GM18526 (cell line): ENCODE measurements around the gene TIPRL.

Experiments used
- POLR2A ChIP-seq: IDR thresholded peaks from 3 replicates; pipeline ENCODE4 v1.6.1; 2011; ENCODE audit not compliant: insufficient read length; ENCODE audit errors: extremely low read depth

TIPRL gene

DNA sequence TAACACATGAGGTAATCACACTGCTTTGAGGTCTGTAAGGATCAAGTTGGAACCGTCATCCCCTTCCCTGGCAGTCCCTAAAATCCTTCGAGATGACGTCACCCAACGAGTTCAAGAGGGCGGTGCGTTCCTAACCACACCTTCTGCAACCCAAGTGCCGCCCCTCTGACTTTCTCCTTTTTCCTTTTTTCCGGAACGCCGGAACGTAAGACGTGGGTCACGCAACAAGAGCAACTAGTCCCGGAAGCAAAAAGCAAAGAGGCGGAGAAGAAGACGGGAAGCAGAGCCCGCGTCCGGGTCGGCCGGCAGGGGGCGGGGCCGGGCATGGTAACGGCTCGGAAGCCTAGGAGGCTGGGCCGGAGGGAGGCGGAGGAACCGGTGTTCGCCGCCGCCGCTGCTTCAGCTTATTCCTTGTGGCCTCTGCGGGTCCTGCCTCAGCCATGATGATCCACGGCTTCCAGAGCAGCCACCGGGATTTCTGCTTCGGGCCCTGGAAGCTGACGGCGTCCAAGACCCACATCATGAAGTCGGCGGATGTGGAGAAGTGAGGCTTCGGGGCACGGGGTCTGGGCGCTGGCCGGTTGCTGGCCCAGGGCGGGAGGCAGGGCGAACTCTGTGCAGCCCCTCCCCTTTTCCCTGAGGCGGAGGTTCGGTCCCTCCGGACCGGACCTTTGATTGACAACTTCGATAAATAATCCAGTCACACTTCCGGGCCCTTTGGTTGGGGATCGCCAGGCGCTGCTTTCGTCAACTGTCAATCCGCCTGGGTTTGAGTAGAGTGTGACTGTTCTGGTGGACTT, at the start of gene TIPRL:
TSS of gene TIPRL (plus strand) at position 325 of the 800 bp plus-strand sequence. CDS start at position 441, 116 bp downstream.
- TF ChIP-seq POLR2A, result peak; percentile 64

GRCh38 chr1:168129933-168130332, 48.8 kb upstream of the TIPRL start:
- TF ChIP-seq POLR2A, result no peak

- TF ChIP-seq POLR2A, result no peak
Observed at GRCh38 chr1:168134132-168134531, 44.6 kb upstream of the TIPRL start.

DNA sequence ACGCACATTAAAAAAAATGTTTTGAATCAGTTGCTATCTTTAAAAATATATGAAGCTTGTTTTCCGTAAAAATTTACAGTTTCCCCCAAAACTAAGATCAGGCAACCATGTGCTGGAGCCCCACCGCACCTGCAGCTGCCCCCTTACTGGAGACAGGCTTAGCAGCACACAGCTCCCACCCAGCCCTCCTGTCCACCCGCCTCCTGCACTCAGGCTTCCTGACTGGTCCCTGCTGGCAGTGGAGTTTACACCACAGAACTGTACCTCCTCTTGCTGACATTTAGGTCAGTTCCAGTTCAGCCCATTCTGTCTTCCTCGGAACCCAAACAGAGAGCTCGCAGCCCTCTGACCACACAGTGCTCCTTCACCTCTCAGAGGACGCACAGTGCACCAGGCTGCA, 44.1 kb upstream of the TIPRL start:
- TF ChIP-seq POLR2A, result no peak

GRCh38 chr1:168135116-168135920, 43.4 kb upstream of the TIPRL start:
- no peak for TF ChIP-seq POLR2A

DNA sequence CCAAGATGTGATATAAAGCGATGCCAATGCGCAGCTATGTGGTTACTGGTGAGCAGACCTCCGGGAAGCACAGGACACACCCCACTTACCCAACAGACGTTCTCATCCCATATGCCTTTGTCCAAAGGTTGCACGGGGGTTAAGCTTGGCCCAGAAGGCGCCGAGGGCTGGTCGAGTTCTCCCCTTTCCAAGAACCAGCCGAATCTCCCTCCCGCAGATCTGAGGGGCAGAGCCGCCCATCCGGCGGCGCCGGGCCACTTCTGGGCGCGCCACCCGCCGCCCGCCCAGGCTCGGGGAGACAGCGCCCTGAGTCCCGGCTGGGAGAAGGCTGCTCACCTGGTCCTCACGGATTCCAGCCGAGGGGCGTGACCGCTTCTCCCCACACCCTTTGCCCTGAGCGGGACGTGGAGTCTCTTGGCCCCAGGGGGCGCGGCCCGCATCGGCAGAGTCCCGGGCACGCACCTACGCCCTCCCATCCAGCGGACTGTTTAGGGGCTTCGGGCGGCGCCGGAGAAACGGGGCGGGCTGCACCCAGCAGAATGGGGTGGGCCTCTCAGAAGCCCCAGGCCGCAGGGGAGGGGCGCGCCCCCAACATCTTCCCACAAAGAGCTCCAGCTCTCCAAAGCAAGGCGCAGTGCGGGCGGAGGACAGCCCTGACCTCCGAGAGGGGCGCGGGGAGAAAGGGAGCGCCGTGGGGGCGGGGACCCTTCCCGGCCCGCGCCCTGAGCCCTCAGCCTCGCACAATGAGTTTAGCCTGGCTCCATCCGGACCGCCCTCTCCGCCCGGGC, 42.6 kb upstream of the TIPRL start:
- no peak for TF ChIP-seq POLR2A

DNA sequence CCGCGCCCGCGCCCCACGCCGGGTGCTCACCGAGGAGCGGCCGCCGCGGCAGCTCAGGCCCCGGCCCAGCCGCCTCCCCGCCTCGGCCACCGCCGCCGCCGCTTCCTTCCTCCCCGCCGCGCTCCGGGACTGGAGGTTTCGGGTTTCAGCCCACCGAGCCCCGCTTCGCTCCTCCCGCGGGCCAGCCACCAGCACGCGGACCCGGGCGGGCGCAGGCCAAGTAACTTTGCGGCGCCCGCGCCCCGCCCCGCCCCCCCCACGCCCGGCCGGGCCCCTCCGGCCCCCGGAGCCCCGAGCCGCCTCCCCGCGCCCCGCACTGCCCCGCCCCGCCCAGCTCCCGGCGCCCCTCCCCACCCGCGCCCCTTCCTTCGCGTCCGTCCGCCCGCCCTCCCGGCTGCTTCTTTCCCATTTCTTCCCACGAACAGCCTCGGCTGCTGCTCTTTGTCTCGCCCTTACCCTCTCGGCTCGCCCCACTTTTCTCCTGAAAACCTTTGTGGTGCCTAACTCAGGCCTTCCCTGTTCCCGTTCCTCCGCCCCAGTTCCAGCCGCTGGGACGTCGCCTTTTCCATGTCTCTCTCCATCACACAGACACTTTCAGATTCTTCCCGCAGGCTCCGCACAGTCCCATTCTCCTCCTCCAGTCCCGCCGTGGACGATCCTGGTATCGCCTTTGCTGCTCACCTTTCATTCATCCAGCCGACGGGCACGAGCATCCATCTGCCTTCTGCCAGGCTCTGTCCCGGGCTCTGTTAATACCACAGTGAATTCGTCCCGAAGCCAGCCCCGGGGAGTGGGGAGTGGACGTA, 41.9 kb upstream of the TIPRL start, which contains the start of gene GPR161:
TSS of gene GPR161 (minus strand) at position 222 of the 806 bp plus-strand sequence. CDS start 32,080 bp downstream, outside the sequence.
- TF ChIP-seq POLR2A, result no peak

- TF ChIP-seq POLR2A, result no peak
Observed at GRCh38 chr1:168137515-168137821, 41.3 kb upstream of the TIPRL start.

GRCh38 chr1:168138134-168138533, 40.6 kb upstream of the TIPRL start:
- no peak for TF ChIP-seq POLR2A

DNA sequence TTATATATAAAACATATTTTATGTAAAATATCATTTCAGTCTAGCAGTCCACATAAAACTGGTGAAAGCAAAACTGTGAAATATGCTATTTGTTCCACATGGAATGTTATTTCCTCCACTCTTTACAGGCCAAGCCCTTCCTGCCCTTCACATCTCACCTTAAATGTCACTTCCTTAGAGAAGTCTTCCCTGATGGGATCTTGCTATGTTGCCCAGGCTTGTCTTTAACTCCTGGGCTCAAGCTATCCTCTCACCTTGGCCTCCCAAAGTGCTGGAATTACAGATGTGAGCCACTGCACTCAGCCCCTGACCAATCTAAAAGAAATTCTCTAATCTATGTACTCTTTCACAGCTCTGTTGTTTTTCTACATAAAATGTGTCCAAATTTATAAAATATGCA, 39.7 kb upstream of the TIPRL start:
- no peak for TF ChIP-seq POLR2A

- TF ChIP-seq POLR2A, result no peak
Observed at GRCh38 chr1:168141871-168142385, 36.8 kb upstream of the TIPRL start.

GRCh38 chr1:168145184-168146159, 33.3 kb upstream of the TIPRL start:
- TF ChIP-seq POLR2A, result no peak

DNA sequence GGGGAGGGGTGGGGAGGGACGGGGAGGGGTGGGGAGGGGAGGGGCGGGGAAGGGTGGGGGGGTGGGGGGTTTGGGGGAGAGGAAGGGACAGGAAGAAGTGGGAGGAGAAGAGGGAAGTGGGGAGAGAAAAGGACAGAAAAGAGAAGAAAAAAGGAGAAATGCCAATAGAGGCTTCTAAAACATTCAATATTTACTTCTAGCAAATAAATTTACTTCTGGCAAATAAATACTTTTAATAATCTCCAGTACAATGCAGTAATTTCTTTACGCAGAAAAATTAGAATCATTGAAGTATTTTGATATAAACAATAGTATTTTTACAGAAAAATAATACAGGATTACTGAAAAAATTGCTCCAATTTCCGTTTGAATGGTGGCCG, 32.6 kb upstream of the TIPRL start:
- TF ChIP-seq POLR2A, result no peak

GRCh38 chr1:168146626-168147025, 32.1 kb upstream of the TIPRL start:
- no peak for TF ChIP-seq POLR2A

DNA sequence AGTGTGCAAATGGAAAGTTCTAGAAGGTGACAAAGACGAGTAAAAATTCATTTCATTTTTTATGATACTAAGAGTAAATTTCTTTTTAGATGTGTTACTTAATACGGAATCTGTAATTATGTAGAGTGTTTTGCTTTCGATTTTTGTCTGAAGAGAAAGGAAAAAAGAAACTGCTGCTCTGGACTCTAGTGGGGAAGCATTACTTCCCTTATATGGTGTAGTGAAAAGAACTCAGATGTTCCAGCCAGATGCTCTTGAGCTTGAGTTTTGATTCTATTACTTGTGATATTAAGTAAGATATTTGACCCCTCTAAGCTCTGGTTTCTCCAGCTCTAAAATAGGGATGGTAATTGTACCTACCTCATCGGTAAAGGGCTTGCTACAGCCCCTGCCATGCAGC, 29.8 kb upstream of the TIPRL start:
- TF ChIP-seq POLR2A, result no peak
